ENCODE data around the gene PSMB3. TPM values are rescaled to one million over a fixed set of nuclear protein-coding genes. Genes with fewer than 3 reads are reported as not detected.

PSMB3 gene
- polyA plus RNA-seq, 3 donors = 315 to 689 (median 625) TPM

- Mint-ChIP-seq H3K36me3 (peaks cover 69 to 100% of the 10 kb centered on the region in 2 donors), H3K4me3 (no peak overlapping the region), H3K27ac (no peak overlapping the region), H3K4me1 (no peaks in the 10 kb centered on the region), H3K27me3 (ENCODE audit: low read depth in 3 of 3) (no peaks in the 10 kb centered on the region), H3K9me3 (peaks cover 0 to 2% (median 0%) of the 10 kb centered on the region in 7 donors)
- Histone ChIP-seq H3K9me3 (replicated peaks in 1 of 2; ENCODE audit: control insufficient read depth in 1 of 2, insufficient read depth in 1 of 2, low read length in 2 of 2) (no peaks in the 10 kb centered on the region), H3K9ac (ENCODE audit: insufficient read depth, low read length, poor library complexity, severe bottlenecking) (no peak overlapping the region), H3K27ac (ENCODE audit: low read depth in 1 of 2, low read length in 2 of 2) (no peak overlapping the region), H3K79me2 (ENCODE audit: insufficient read depth, low read length) (no peaks in the 10 kb centered on the region), H3K4me1 (ENCODE audit: control insufficient read depth in 1 of 2, insufficient read depth in 2 of 2, low read length in 2 of 2) (no peaks in the 10 kb centered on the region), H3K27me3 (ENCODE audit: control insufficient read depth in 2 of 2, insufficient read depth in 2 of 2, low read length in 2 of 2) (no peaks in the 10 kb centered on the region), H3K36me3 (replicated peaks in 1 of 2; ENCODE audit: control insufficient read depth in 1 of 2, insufficient read depth in 2 of 2, low read length in 2 of 2) (peaks cover 74 to 95% of the 10 kb centered on the region in 2 donors), H3K4me2 (replicated peaks; ENCODE audit: extremely low read depth, low read length, poor library complexity, severe bottlenecking) (no peak overlapping the region), H3K4me3 (replicated peaks in 1 of 3; ENCODE audit: low read depth in 2 of 3, low read length in 3 of 3) (no peak overlapping the region), H2AFZ (ENCODE audit: insufficient read depth, low read depth, low read length, poor library complexity, severe bottlenecking) (no peak overlapping the region), H4K20me1 (ENCODE audit: insufficient read depth, low read length) (no peaks in the 10 kb centered on the region)
- no peak for TF ChIP-seq CTCF (IDR thresholded peaks at IDR 0.05)
- WGBS (ENCODE audit: insufficient coverage) = 97% methylated on average over 7 of the region's 7 CpGs
- intact Hi-C loops (cut with micrococcal nuclease) = loop anchor here in 1 of 2 donors (10.0 kb wide), 1 partner anchor 55 kb away; the partner anchor contains the start of gene PSMB3
- no peak for DNase-seq
Observed at GRCh38 chr17:38809828-38810227, 57.3 kb downstream of the PSMB3 start.

Small RNA genes within 50 kb of the gene (small RNA-seq; reads per million reads assigned to genes)
- gene MIR4726 (ENCODE audit: insufficient read length, low read depth) (not detected), gene RNA5SP440 (ENCODE audit: insufficient read length, low read depth) (not detected), gene RNU6-866P (ENCODE audit: insufficient read length, low read depth) (not detected)

Other genes starting within 250 kb of the PSMB3 start
- gene SRCIN1, start 146.8 kb upstream of the PSMB3 start, polyA plus RNA-seq = under 1 TPM in 1 of 3 donors, not detected in 2; 0.01 TPM
- under 1 TPM in 1 of 3 donors, not detected in 2; 0.63 TPM for gene EPOP, start 77.8 kb upstream of the PSMB3 start, polyA plus RNA-seq
- 10 to 100 TPM in 1 of 3 donors, under 1 TPM in 2; 0.72 to 55.4 (median 0.82) TPM for gene MLLT6, start 47.5 kb upstream of the PSMB3 start, polyA plus RNA-seq
- 10 to 100 TPM in 2 of 3 donors, 1 to 10 TPM in 1; 7.1 to 61.2 (median 53.4) TPM for gene CISD3, start 22.4 kb upstream of the PSMB3 start, polyA plus RNA-seq
- gene PCGF2, start 4.4 kb upstream of the PSMB3 start, polyA plus RNA-seq = under 1 TPM in 1 of 3 donors, not detected in 2; 0.60 TPM
- 10 to 100 TPM in 1 of 3 donors, 1 to 10 TPM in 2; 4.4 to 20.2 (median 4.6) TPM for gene PIP4K2B, start 46.8 kb downstream of the PSMB3 start, polyA plus RNA-seq
- 10 to 100 TPM in 1 of 3 donors, 1 to 10 TPM in 2; 7.5 to 63.2 (median 8.4) TPM for gene CWC25, start 72.6 kb downstream of the PSMB3 start, polyA plus RNA-seq
- gene RPL23, start 101.0 kb downstream of the PSMB3 start, polyA plus RNA-seq = 1,000 to 10,000 TPM in 1 of 3 donors, 100 to 1,000 TPM in 2; 561 to 1,701 (median 618) TPM
- gene LASP1, start 117.3 kb downstream of the PSMB3 start, polyA plus RNA-seq = 10 to 100 TPM; 55.9 to 93.7 (median 70.6) TPM
- gene FBXO47, start 214.7 kb downstream of the PSMB3 start, polyA plus RNA-seq = not detected

Measured in CD14-positive monocyte (primary cell).